OCI-LY7 (cell line): ENCODE results near the gene MRPL49.

Experiments used
- CTCF ChIP-seq: fragments of 200-600 bp; sonication (generic); conservative IDR thresholded peaks from 2 replicates; pipeline ENCODE4 v1.5.1; 2014; ENCODE audit warnings: mild to moderate bottlenecking, antibody characterized with exemption, low read length, moderate library complexity, mixed read lengths
- EZH2phosphoT487 ChIP-seq: fragments of 200-600 bp; sonication (generic); IDR thresholded peaks from 2 replicates; pipeline ENCODE4 v1.6.1; 2018; ENCODE audit warnings: low read depth, borderline replicate concordance, mild to moderate bottlenecking, mixed run types, antibody characterized with exemption, low read length, moderate library complexity, mixed read lengths

DNA sequence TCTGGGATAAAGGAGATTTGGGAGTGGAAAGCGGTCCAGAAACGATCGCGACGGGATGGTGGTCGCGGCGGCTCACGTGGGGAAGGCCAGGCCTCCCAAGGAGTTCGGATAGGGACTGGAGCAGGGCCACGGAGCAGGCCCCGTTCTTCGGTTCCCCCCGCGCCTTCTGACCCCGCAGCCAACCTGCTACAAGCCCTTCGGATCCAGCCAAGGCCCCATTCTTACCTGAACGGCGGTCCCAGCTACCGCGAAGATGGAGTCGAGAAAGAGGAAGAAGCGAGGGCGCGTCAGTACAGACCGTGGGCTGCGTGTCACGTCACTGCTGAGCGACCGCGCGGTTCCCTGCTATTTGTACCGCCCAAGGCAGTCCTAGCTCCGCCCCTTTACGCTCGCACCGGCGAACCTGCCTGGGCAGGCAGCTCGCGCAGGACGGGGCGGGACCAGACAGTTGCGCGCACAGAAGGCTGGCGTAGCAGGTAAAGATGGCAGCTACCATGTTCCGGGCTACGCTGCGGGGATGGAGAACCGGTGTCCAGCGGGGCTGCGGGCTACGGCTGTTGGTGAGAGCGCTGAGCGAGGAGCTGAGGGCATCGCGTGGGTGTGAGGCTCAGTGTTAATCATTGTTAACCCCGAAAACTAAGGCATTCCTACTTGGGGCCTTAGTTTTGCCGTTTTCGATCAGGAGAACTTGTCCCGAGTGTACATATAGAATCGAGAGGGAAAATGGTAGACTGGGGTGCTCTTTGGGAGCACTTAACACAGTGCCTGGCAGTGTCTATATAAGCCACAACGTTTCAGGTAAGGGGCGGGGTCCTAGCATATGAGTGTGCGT lies at the start of gene MRPL49, which contains the start of gene FAU:
- TF ChIP-seq CTCF (no peak), EZH2phosphoT487 (no peak)
